GM18498 (cell line): Measurements from ENCODE around the gene PRIMPOL.
"Not testable (repeated sequence)": the region's sequence is repeated elsewhere in the genome, so short reads cannot be mapped to it uniquely, and the experiment has no call there.

Source experiments
- ATAC-seq: cut with Tn5 transposase; IDR thresholded peaks from one replicate; pipeline ENCODE4 v1.9.1; 2021; ENCODE audit warnings: mild to moderate bottlenecking, moderate library complexity; ENCODE audit not compliant: unreplicated experiment

Gene PRIMPOL

GRCh38 chr4:184649026-184649970 lies at the start of gene PRIMPOL, which contains the start of gene CASP3:
TSS of gene PRIMPOL (plus strand) at chr4:184649738. CDS start at chr4:184657141, 7,403 bp downstream.
TSS of gene CASP3 (minus strand) at chr4:184649447. CDS start at chr4:184638453, 10,994 bp downstream.
- ATAC-seq, result peak; percentile 89

- ATAC-seq, result not testable (repeated sequence)
These were observed 48.6 kb upstream of the PRIMPOL start for GRCh38 chr4:184600982-184601381.

GRCh38 chr4:184602857-184603256 lies 46.7 kb upstream of the PRIMPOL start:
- not testable (repeated sequence) for ATAC-seq

- ATAC-seq, result not testable (repeated sequence)
These were observed 42.1 kb upstream of the PRIMPOL start for GRCh38 chr4:184607429-184607828.

- no peak for ATAC-seq
These were observed 37.5 kb upstream of the PRIMPOL start for GRCh38 chr4:184612074-184612473.

- no peak for ATAC-seq
These were observed 36.1 kb upstream of the PRIMPOL start for GRCh38 chr4:184613405-184613804.

GRCh38 chr4:184614509-184614908 lies 35.0 kb upstream of the PRIMPOL start:
- no peak for ATAC-seq

GRCh38 chr4:184616168-184616567 lies 33.4 kb upstream of the PRIMPOL start:
- ATAC-seq, result not testable (repeated sequence)

GRCh38 chr4:184616633-184617551 lies 32.6 kb upstream of the PRIMPOL start:
- peak; percentile 83 for ATAC-seq

GRCh38 chr4:184617600-184618196 lies 31.8 kb upstream of the PRIMPOL start:
- ATAC-seq, result no peak

GRCh38 chr4:184620212-184620867 lies 29.2 kb upstream of the PRIMPOL start:
- no peak for ATAC-seq

GRCh38 chr4:184621518-184621917 lies 28.0 kb upstream of the PRIMPOL start:
- no peak for ATAC-seq

- not testable (repeated sequence) for ATAC-seq
These were observed 25.0 kb upstream of the PRIMPOL start for GRCh38 chr4:184624504-184624903.

GRCh38 chr4:184624972-184625554 lies 24.5 kb upstream of the PRIMPOL start:
- no peak for ATAC-seq

- ATAC-seq, result not testable (repeated sequence)
These were observed 23.5 kb upstream of the PRIMPOL start for GRCh38 chr4:184625783-184626596.

GRCh38 chr4:184628103-184628502 lies 21.4 kb upstream of the PRIMPOL start:
- no peak for ATAC-seq

GRCh38 chr4:184632842-184633241 lies 16.7 kb upstream of the PRIMPOL start:
- no peak for ATAC-seq

- no peak for ATAC-seq
These were observed 14.2 kb upstream of the PRIMPOL start for GRCh38 chr4:184635381-184635780.

- ATAC-seq, result no peak
These were observed 13.4 kb upstream of the PRIMPOL start for GRCh38 chr4:184636144-184636543.
